ENCODE data around the gene ABHD2. TPM values are rescaled to one million over a fixed set of nuclear protein-coding genes. Genes with fewer than 3 reads are reported as not detected.
"Not testable (repeated sequence)": the region's sequence is repeated elsewhere in the genome, so short reads cannot be mapped to it uniquely, and the experiment has no call there.

The ABHD2 gene
- total RNA-seq, 1 donor from 2014 or later, result 202 TPM

DNA sequence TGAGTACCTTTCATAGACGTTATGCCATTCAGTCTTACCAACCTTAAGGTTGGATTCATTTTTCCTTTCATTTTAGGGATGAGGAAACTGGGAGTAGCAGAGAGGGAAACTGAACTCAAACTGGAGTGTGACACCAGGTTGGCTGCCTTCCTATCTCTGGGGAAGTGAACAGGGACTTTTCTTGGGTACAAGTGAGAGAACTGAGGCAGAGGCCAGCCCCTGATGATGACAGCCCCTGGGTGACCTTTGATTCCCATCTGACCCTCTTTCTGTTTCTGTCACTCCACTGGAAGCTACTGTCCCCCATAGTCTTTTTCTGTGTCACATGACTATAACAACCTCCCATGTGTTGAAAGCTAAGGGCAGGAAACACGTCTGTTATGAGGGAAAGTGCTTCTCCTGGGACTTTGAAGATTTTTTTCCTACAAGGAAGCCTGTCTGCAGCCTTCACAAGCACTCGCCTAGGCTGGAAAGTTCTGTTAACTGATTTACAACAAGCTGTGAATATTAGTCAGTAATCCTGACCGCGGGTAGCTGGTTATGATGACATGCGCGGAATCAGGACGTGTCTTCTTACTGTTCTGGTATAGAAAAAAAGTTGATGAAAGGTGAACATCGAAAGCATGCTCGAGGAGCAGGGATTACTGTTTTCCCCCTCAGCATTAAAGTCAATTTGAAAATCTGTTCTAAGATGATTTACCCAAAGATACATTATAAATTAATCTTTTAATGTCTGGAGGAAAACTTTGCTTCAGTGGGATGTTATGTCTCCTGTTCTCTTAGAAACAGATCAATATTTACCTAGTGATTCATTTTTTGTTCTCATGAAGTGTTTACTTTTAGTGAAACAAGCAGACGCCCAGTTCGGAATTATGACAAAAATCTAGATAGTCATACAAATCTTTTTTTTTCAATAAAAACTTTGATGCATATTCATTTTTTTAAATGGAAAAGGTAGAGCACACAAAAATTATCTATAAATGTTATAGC lies 31.5 kb downstream of the ABHD2 start:
- Histone ChIP-seq H3K27ac (peak overlapping the region; percentile 79), H3K27me3 (ENCODE audit: low read depth) (no peaks in the 10 kb centered on the region), H3K9me3 (no peaks in the 10 kb centered on the region), H3K4me1 (peaks cover 58% of the 10 kb centered on the region), H3K4me3 (no peak overlapping the region), H3K36me3 (peaks cover 69% of the 10 kb centered on the region)
- peak; percentile 53 to 75 for ATAC-seq
- intact Hi-C loops (cut with DNase I), result no loop called here
- no peak for DNase-seq
- TF ChIP-seq, protein P1, sequence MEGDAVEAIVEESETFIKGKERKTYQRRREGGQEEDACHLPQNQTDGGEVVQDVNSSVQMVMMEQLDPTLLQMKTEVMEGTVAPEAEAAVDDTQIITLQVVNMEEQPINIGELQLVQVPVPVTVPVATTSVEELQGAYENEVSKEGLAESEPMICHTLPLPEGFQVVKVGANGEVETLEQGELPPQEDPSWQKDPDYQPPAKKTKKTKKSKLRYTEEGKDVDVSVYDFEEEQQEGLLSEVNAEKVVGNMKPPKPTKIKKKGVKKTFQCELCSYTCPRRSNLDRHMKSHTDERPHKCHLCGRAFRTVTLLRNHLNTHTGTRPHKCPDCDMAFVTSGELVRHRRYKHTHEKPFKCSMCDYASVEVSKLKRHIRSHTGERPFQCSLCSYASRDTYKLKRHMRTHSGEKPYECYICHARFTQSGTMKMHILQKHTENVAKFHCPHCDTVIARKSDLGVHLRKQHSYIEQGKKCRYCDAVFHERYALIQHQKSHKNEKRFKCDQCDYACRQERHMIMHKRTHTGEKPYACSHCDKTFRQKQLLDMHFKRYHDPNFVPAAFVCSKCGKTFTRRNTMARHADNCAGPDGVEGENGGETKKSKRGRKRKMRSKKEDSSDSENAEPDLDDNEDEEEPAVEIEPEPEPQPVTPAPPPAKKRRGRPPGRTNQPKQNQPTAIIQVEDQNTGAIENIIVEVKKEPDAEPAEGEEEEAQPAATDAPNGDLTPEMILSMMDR (IDR thresholded peaks at IDR 0.05), result no peak

DNA sequence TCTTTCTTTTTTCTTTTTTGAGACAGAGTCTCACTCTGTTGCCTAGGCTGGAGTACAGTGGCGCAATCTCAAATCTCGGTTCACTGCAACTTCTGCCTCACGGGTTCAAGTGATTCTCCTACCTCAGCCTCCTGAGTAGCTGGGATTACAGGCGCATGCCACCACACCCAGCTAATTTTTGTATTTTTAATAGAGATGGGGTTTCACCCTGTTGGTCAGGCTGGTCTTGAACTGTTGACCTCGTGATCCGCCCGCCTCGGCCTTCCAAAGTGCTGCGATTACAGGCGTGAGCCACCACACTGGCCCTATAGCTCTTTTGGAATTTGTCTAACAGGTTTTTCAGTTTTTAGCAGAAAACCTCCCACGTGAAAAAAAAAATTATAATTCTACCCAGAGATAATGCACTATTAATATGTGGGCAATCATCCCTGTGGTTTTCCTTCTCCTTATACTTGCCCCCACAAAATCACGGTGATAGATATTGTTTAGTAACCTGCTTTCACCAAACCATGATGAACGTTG lies 32.3 kb downstream of the ABHD2 start:
- DNase-seq; H3K4me3 ChIP-seq; intact Hi-C loops (cut with DNase I); H3K27me3 ChIP-seq (ENCODE audit: low read depth); H3K9me3 ChIP-seq: not testable (repeated sequence)
- Histone ChIP-seq H3K4me1 (peaks cover 52% of the 10 kb centered on the region), H3K27ac (peak overlapping the region; percentile 79), H3K36me3 (peaks cover 65% of the 10 kb centered on the region)
- peak in 1 of 2 donors; percentile 24 for ATAC-seq

DNA sequence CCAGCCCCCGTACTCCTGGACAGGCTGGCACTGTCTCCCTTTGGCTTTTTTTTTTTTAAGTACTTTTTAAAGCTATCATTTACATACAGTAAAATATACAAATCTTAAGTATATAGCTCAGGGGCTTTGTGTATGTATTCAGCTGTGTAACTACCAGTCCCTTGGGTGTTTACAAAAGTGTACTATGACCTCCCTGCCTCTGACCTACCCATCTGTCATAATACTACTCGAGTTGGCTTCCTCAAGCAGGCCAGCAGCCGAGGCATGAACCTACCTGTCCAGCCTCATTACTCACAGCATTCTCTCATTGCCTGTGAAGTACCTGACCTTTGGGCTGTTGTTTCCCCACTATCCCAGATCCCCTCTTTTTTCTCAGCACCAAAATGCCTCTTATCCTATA lies 33.2 kb downstream of the ABHD2 start:
- no peaks in the 10 kb centered on the region for H3K27me3 ChIP-seq (ENCODE audit: low read depth)
- peak overlapping the region; percentile 79 for H3K27ac ChIP-seq
- TF ChIP-seq, protein P1 (IDR thresholded peaks at IDR 0.05), result no peak
- DNase-seq, result no peak
- no peaks in the 10 kb centered on the region for H3K9me3 ChIP-seq
- ATAC-seq, result peak; percentile 39 to 50
- H3K36me3 ChIP-seq, result peaks cover 60% of the 10 kb centered on the region
- no peak overlapping the region for H3K4me3 ChIP-seq
- peaks cover 43% of the 10 kb centered on the region for H3K4me1 ChIP-seq
- intact Hi-C loops (cut with DNase I), result no loop called here

DNA sequence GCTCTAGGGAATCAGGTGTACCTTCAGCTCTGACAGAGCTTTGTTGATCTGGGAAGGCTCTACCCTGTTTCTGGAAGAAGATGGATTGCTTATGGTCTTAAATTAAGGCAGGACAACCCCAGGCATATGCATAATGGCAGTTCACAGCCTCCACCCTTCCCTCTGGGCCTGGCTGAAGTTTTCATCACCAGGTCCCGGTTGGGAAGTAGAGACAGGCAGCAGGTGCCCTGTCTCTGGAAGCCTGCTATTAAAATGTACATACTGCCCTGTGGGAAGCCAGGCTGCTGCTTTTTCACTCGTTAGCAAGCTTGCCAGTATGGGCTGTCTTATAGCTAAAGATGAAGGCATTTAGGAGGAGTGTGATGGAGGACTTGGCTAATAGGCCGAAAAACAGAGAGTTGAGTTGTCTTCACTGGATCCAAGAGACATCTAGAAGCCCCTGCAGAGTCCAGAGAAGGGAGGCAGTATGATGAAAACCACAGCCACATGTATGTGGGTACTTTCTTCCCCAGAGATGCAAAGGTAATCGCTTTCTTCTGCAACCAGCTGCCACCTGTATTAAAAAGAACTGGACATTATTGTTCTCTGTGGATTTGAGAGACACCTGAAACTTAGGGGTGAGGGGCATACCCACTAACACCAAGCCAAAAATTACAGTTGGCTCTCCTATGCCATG lies 34.4 kb downstream of the ABHD2 start:
- ATAC-seq, result no peak
- no peaks in the 10 kb centered on the region for H3K27me3 ChIP-seq (ENCODE audit: low read depth)
- no peak overlapping the region for H3K4me3 ChIP-seq
- H3K36me3 ChIP-seq, result peaks cover 51% of the 10 kb centered on the region
- TF ChIP-seq, protein P1 (IDR thresholded peaks at IDR 0.05), result no peak
- H3K27ac ChIP-seq, result peak overlapping the region; percentile 13
- no peaks in the 10 kb centered on the region for H3K9me3 ChIP-seq
- intact Hi-C loops (cut with DNase I), result no loop called here
- no peak for DNase-seq
- peaks cover 36% of the 10 kb centered on the region for H3K4me1 ChIP-seq

DNA sequence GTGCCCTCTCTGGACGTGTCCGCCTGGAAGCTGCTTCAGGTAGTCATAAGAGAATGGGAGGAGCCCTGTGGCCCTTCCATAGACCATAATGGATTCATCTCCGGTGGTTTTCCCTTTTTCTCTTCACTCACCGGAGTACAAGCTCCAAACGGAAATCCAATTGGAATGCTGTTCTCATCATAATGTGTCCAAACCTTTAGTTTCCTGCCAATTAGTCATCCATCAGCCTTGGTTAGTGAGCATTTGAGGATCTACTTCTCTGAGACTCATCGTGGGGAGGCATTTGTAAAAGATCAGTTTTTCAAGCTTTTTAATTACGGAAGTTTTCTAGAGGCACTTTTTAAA lies 34.9 kb downstream of the ABHD2 start:
- intact Hi-C loops (cut with DNase I), result no loop called here
- Histone ChIP-seq H3K4me1 (peaks cover 30% of the 10 kb centered on the region), H3K27me3 (ENCODE audit: low read depth) (no peaks in the 10 kb centered on the region), H3K27ac (peak overlapping the region; percentile 13), H3K36me3 (peaks cover 50% of the 10 kb centered on the region), H3K4me3 (no peak overlapping the region), H3K9me3 (no peaks in the 10 kb centered on the region)
- no peak for DNase-seq
- TF ChIP-seq, protein P1 (IDR thresholded peaks at IDR 0.05), result no peak
- ATAC-seq, result no peak
